Epithelial cell of prostate (primary cell): ENCODE measurements around the gene NRG2.

Experiments
- DNase-seq: peaks from one replicate; pipeline ENCODE4 v3.0.0-alpha.2; 2011; ENCODE audit warnings: low read depth, low spot score
- H3K27ac ChIP-seq: fragments of 450-650 bp; 2 replicates; pipeline ENCODE4 v1.5.1; 2017; ENCODE audit warnings: mild to moderate bottlenecking

NRG2 gene

GRCh38 chr5:140041492-140042392 is 1.4 kb downstream of the NRG2 start:
- DNase-seq, result no peak
- no peak overlapping the region for H3K27ac ChIP-seq

- no peak for DNase-seq
- H3K27ac ChIP-seq, result no peak overlapping the region
Measured at GRCh38 chr5:140041099-140041491, 2.0 kb downstream of the NRG2 start.

GRCh38 chr5:140040358-140040757 is 2.7 kb downstream of the NRG2 start:
- H3K27ac ChIP-seq, result no peak overlapping the region
- no peak for DNase-seq

- H3K27ac ChIP-seq, result no peak overlapping the region
- peak; percentile 18 for DNase-seq
Measured at GRCh38 chr5:140039561-140039960, 3.5 kb downstream of the NRG2 start.

- H3K27ac ChIP-seq, result no peak overlapping the region
- DNase-seq, result no peak
Measured at GRCh38 chr5:140038373-140038957, 4.6 kb downstream of the NRG2 start.

- DNase-seq, result no peak
- no peak overlapping the region for H3K27ac ChIP-seq
Measured at GRCh38 chr5:140037012-140037411, 6.1 kb downstream of the NRG2 start.

- no peak for DNase-seq
Measured at GRCh38 chr5:140035881-140036280, 7.2 kb downstream of the NRG2 start.

GRCh38 chr5:140033037-140033760 is 9.9 kb downstream of the NRG2 start:
- H3K27ac ChIP-seq, result no peak overlapping the region
- no peak for DNase-seq

More at GRCh38 chr5:140035881-140036280, 7.2 kb downstream of the NRG2 start:
- H3K27ac ChIP-seq, result no peak overlapping the region

GRCh38 chr5:140032296-140032695 is 10.8 kb downstream of the NRG2 start:
- H3K27ac ChIP-seq, result no peak overlapping the region
- no peak for DNase-seq

- no peak overlapping the region for H3K27ac ChIP-seq
- DNase-seq, result no peak
Measured at GRCh38 chr5:140027807-140028206, 15.3 kb downstream of the NRG2 start.

GRCh38 chr5:140025736-140026135 is 17.4 kb downstream of the NRG2 start:
- no peak overlapping the region for H3K27ac ChIP-seq
- no peak for DNase-seq

- no peak overlapping the region for H3K27ac ChIP-seq
- DNase-seq, result no peak
Measured at GRCh38 chr5:140024928-140025327, 18.2 kb downstream of the NRG2 start.

GRCh38 chr5:140023611-140024191 is 19.4 kb downstream of the NRG2 start:
- no peak for DNase-seq
- no peak overlapping the region for H3K27ac ChIP-seq

GRCh38 chr5:140020601-140021177 is 22.4 kb downstream of the NRG2 start:
- DNase-seq, result no peak
- no peak overlapping the region for H3K27ac ChIP-seq

- H3K27ac ChIP-seq, result no peak overlapping the region
- no peak for DNase-seq
Measured at GRCh38 chr5:140018920-140019644, 24.0 kb downstream of the NRG2 start.

- no peak for DNase-seq
- H3K27ac ChIP-seq, result no peak overlapping the region
Measured at GRCh38 chr5:140018517-140018916, 24.6 kb downstream of the NRG2 start.

- DNase-seq, result no peak
- H3K27ac ChIP-seq, result no peak overlapping the region
Measured at GRCh38 chr5:140018096-140018481, 25.0 kb downstream of the NRG2 start.

- H3K27ac ChIP-seq, result no peak overlapping the region
- DNase-seq, result no peak
Measured at GRCh38 chr5:140017397-140018095, 25.6 kb downstream of the NRG2 start.

GRCh38 chr5:140015706-140016105 is 27.4 kb downstream of the NRG2 start:
- no peak for DNase-seq
- no peak overlapping the region for H3K27ac ChIP-seq
